GM18909 (cell line): Measurements from ENCODE around the gene CXCL12.

Experiments used
- ATAC-seq: cut with Tn5 transposase; IDR thresholded peaks from one replicate; pipeline ENCODE4 v1.9.1; 2021; ENCODE audit warnings: mild to moderate bottlenecking; ENCODE audit not compliant: unreplicated experiment, poor library complexity

CXCL12 gene

DNA sequence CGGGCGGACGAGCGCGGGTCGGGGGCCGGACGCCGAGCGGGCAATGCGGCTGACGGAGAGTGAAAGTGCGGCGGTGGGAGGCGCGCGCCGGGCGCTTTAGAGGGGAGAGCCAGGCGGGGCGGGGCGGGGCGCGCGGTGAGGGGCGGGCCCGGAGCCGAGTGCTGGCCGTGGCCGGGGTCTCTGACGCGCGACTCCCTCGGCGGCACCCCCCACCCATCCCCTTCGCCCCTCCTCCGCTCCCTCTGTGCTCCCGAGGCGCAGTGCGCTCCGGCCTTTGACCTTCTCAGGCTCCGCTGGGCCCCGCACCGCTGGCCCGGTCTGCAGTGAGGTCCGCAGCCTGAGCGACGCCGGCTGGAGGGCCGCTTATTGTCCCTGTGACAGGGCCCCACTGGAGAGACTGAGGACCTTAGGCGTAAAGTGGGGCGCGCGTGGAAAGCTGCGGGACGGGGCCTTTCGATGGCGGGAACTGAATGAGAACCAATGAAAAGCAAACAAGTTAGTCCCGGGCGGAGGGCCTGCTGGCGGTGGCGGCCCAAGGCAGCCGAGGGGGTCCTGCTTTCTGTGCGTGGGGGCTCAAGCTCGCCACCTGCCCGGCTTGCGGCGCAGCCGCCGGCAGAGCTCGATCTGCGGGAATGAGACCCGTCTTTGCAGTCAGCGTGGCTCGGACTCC is at the start of gene CXCL12:
TSS of gene CXCL12 (minus strand) at position 72 of the 670 bp plus-strand sequence. CDS start 92 bp downstream, outside the sequence.
- no peak for ATAC-seq

DNA sequence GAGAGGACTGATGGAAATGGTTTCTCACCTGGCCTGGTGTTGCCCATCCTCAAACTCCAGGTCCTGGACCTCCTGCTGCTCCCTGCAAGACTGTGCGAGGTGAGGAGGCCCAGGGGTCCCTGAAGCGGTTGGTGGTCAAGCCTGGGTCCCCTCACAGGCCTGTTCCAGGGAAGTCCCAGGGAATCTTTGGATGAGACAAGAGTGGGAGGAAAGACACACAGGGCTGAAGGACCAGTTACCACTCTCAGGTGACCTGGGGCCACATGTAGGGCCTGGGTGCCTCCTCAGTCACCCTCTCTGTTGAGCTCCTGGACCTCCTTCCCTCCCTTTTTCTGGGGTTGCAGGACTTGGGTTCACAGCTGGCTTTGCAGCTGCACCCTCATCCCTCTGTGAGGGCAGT is 42.6 kb upstream of the CXCL12 start:
- ATAC-seq = no peak

DNA sequence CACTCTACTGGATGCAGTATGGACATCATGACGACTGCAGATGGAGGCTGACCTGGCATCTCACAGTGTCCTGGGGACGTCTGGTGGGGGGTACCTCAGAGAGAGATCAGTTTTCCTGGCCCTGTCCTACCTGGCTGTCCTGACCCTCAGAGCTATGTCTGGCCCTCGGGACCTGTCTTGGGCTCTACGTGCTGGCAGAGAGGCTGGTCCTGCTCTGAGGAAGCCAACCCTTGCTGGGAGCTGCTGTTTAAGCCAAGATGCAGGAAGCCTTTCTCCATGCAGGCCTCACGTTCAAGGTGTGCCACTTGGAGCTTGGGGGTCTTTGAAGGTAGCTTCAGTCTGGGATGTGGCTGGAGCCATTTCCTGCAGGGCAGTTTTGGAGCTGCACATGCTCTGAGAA is 42.1 kb upstream of the CXCL12 start:
- ATAC-seq = no peak

DNA sequence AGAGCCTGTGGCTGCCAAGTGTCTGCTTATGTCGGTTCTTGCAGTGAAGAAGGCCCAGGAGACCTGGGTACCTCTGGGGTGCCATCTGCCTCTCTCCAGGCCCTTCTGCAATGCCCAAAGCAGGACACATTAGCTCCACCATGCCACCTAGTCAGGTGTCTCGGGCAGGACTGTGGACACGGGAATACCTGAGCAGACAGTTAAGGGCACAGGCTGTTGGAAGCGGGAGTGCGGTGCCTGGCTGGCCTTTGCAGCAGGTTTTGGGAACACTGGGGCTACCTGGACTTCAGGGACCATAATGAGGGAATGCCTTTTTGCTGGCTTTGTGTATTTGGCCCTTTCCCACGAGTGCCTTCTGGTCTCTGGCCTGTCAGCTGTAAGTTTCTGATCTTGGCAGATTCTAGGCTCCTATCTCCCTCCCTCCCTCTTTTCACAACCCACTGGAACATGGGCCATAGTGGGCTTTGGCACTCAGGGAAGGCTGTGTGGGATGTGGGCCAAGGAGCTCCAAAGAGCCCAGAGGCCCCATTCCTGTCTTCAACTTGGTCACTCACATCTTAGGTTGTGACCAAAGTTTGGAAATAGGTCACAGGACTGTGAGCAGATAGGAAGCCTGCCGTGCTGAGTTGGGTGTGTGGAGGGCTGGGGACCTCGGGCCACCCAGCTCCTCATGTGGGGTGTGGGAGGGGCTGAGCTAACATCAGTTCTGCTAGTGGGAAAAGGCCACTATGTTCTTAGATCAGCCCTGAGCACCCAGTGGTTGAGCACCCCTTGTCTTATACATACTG is 41.5 kb upstream of the CXCL12 start:
- ATAC-seq = no peak

DNA sequence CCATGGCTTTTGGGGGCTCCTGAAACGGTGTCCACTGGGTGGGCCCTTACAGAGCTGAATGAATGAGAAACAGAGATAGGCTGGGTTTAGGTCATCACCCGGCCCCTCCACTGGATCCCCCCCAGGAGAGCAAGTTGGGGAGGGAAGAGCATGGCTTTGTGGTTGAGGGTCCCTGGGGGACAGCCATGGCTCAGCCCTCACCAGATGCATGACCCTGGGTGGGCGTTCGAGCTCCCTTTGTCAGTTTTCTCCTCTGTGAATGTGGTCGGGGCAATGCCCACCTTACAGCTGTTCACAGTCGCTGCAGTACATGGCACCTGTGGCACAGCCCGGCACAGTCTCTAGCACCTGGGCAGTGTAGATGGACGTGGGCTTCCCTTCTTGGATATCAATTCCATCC is 40.6 kb upstream of the CXCL12 start:
- ATAC-seq = no peak

DNA sequence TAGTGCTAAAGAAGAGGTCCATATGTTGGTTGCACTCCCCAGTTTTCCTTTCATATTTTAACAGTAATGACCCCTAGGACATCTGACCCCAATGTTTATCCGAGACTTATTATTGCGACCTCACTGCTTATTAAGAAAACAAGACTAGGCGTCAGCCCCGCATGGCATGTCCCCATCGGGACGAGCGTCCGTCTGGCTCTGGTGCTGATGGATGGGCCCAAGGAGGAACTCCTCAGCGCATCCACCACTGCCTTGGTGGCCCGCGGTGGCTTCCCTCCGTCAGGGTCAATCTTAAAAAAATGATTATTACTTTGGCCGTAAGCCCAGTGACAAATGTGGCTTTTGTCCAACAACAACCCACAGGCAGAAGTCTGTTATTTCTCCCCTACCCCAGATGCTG is 40.1 kb upstream of the CXCL12 start:
- no peak for ATAC-seq

DNA sequence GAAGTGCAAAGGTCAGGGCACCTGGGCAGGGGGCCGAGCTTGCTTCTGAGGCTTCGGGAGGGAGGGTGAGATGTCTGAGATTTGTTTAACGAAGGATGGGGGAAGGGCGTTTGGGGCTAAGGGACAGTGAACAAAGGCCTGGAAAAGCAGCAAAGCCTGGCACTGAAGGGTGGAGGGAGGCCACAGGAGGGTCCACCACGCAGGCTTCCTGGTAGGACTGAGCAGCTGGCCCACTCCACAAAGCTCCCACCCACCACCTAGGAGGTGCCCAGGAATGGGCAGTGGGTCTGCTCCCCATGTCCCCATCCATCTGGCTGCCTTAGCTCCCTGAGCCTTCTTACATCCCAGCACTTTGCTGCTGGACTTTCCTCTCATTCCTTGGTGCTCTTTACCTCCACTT is 39.4 kb upstream of the CXCL12 start:
- no peak for ATAC-seq

DNA sequence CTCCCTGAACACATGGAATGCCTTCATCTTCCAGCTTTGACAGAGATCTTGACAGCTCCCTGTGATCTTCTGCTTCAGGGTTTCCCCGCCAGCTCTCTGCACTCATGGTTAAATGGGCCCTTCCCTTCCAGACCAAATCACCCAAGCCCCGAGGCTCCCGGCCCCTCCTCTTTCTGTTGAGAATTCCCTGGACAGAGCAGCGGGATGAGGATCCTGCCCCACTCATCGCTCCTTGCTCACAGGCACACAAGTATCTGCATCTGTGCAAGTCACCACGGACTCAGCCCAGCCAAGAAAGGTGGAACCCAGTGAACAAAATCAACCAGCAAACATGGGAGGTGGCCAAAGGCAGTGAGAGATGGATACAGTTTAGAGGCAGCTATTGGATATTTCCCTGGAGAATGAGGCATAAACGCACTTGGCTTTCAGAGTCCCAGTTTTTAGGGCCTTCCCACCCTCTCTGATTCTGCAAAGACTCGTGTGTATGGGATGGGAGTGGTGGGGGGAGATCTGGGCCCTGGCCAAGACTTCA is 37.7 kb upstream of the CXCL12 start:
- no peak for ATAC-seq

DNA sequence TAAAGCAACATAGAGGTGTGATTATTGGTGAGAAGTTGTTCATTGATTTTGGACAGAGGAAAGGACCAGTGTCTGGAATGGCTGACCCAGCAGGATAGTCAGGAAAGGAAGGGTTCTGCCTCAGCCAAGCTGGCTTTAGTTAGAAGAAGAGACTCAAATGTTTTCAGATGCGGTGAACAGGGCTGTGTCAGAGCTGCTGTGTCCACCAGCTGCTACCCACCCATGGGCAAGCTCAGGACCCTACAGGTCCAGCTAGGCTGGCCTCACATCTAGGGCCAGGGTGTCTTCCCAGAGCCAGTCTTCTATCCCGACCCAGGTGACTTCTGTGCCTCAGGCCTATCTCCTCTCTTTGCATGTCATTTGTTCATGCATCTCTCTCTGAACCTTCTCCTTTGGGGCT is 37.3 kb upstream of the CXCL12 start:
- no peak for ATAC-seq

DNA sequence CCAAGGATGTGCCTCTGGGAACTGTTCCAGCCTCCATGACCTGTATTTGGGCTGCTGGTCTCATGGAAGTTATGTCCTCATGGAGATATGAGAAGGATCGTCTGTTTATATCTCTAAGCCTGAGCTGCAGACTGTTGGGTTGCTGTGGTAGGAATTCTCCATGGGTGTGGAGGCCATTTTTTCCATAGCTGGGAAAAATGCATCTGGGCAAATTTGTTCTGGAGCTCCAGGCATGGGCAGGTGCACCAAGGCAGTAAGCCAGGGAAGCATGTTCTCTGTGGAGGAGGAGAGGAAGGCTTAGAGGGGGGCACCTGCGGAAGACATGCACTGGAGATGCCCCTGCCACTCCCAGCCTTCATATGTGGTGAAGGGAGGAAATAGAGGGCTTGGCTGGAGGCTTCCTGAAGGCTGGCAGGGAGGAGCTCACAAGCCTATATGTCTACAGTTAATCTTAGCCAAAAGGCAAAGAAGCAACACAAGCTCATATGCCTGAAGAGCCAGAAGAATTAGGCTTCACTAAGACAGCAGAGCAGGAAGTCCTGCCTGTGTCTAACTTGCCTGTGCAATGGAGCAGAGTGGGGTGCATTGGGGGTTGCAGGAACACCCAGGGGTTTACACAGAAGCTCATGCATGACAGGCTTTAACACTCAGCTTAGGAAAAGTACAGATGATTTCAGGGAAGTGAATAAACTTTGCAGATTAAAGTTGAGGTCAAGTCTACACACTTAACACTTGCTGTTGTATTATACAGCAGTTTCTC is 35.1 kb upstream of the CXCL12 start:
- ATAC-seq = no peak

DNA sequence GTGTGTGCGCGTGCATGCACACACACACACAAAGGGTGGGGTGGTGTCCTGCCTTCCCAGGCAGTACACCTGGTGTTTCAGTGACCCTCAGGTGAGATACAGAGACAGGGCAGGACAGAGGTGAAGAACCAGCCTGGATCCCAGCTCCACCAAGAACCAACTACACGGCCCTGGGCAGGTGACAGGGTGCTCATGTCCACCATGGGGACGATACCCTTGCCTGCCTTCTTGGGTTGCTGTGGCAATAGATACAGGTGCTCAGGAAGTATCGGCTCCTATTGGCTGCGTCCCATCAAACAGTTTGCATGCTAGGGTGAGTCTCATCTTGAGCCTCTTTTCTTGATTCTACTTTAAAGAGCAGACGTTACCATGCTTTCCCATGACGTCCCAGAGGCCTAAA is 33.7 kb upstream of the CXCL12 start:
- ATAC-seq = no peak

DNA sequence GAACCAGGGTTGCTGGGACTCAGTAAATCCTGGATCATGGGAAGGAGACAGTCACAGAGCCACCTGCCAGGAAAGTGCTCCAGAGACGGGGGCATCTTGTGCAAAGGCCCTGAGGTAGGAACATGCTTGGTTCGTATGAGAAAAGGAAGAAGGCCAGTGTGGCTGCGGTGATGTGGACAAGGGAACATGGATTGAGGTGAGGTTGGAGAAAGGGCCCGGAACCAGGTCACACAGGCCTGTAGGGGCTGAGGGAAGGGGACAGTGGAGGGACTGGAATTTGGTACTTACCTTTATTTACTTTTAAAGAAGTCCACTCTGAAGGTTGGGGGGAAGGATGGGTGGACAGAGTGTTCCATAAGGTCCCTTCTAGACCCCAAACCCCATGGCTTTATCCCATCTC is 32.9 kb upstream of the CXCL12 start:
- ATAC-seq = no peak

DNA sequence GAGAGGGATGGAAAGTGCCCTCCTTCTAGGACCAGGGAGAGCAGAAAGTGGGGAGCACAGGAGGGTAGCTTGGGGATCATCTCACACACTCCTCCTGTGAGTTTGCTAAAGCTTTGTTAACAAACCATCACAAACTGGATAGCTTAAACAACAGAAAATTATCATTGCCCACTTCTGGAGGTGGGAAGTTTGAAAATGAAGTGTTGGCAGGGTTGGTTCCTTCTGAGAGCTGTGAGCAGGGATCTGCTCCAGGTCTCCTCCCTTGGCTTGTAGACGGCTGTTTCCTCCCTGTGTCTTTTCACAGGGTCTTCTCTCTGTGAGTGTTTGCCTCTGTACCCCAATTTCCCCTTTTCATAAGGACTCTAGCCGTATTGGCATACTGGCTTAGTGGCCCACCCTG is 32.0 kb upstream of the CXCL12 start:
- no peak for ATAC-seq

DNA sequence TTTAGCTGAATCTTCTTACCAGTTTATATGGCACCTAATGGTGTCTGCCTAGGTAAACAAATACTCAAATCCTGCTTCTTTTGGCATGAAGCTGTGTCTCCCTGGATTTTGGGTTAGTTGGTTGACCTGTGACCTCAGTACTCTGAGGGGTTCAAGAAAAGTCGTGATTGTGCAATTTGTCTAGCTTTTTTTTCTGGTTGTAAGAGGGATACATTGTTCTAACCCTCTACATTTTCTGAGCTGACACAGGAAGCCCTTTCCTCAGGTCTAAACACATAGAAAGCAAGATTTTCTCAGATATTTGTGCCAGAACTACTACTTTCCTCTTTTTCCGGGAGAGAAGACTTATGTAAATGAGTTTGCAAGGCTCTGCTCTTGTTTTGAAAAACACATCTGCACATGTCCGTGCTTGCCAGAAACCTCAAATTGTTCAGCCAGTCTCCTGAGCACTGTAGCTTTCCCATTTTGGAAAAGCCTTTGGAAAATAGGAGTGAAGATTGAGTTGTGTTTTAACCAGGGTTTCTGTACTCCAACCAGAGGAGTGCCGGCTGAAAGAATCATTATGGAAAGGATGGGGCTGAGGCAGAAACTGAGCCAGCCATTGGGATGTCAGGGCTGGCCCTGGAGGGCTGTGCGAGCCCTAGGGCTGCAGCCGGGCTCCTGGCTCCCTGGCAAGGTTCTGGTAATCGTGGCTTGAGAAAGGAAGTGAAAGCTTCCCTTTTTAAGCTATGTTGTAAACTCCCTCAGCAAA is 31.3 kb upstream of the CXCL12 start:
- no peak for ATAC-seq

DNA sequence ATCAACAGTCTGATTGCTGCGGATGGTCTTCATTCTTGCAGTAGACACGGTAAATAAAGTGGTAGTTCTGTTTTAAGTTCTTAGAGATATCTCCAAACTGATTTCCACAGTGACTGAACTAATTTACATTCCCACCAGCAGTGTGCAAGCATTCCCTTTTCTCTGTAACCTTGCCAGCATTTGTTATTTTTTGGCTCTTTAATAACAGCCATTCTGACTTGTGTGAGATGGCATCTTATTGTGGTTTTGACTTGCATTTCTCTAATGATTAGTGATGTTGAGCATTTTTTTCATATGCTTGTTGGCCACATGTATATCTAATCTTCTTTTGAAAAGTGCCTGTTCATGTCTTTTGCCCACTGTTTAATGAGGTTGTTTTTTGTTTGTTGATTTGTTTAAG is 30.2 kb upstream of the CXCL12 start:
- ATAC-seq = no peak

DNA sequence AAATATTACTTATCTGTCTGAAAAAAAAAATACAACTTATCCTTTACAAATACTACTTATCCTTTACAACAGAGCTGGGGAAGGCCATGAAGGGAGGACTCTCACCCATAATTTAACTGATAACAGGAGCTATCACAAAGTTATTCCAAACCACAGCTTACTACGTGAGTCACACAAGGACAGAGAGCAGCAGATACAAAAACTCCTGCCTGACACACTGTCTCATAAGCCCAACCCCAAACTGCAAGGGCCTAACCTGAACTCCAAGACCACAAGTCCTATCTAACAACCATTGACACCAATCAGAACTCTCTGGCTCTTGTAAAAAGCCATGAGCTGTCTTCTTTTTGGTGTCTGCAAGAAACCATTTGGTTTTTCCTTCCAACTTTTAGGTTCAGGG is 28.5 kb upstream of the CXCL12 start:
- ATAC-seq = no peak

DNA sequence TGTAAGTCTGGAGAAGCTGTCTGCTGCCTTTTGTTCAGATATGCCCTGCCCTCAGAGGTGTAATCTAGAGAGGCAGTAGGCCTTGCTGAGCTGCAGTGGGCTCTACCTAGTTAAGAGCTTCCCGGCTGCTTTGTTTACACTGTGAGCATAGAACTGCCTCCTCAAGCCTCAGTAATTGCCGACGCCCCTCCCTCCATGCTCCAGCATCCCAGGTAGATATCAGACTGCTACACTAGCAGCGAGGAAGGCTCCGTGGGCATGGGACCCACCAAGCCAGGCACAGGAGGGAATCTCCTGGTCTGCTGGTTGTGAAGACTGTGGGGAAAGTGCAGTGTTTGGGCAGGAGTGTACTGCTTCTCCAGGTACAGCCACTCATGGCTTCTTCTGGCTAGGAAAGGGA is 26.4 kb upstream of the CXCL12 start:
- ATAC-seq = no peak

DNA sequence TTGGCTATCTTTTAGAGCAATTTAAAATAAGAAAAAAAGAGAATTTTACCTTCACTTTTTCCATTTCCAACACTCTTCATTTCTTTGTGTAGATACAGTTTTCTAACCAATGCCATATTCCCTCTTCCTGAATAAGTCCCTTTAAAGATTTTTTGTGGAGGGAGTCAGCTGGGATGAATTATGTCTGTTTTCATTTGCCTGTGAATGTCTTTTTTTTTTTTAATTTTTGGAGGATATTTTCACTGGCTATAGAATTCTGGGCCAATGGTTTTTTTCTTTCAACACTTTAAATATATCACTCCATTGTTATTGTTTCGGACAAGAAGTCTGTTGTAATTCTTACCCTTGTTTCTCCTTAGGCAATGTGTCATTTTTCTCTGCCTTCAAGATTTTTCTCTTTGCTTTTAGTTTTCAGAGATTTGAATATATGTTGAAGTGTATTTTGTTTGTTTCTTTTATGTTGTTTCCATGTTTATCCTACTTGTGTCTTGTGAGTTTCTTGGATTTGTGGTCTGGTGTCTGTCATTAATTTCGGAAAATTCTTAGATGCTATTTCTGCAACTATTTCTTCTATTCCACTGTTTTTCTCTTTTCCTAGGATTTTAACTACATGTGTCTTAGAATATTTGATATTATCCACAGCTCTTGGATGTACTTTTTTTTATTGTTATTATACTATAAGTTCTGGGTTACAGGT is 20.0 kb upstream of the CXCL12 start:
- no peak for ATAC-seq

DNA sequence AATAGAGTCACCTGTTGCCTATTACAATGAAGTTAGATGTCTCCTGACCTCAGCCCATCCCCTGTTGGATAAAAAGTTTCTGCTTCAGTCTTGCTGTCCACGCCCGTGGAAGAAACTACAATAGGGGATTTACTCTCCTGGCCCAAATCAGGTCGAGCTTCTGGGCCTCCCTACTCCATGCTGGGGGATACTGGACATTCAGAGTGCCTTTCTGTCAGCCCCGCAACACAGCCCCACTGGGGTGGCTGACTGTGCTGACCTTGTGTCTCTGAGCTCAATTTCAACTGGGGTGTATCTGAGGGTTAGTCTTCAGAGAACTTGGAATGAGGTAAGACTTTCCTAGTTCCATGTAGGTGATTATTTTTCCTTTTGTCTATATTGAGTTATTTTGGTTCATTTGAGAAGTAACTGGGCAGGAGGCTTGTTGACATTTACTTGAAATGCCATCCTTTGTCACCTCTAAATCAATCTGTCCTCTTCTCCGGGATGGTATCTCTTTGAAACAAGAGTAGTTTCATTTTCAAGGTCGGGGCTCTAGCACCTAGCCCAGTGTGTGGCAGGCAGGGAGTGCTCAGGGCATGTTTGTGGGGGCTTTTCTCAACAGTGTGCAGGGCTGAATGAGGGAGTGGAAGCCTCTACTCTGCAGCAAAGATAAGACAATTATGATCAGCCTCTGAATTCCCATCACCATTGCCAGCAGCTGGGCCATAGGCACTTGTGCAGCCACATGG is 17.7 kb upstream of the CXCL12 start:
- ATAC-seq = no peak
